PC-3 (cell line): ENCODE data around the gene TMEFF1.

Source experiments
- EZH2phosphoT487 ChIP-seq: fragments of 300-600 bp; sonication (generic); IDR thresholded peaks from 2 replicates; pipeline ENCODE4 v1.6.1; 2018; ENCODE audit warnings: mild to moderate bottlenecking, antibody characterized with exemption, low read length, borderline replicate concordance
- TF ChIP-seq, protein P1 (sequence below): fragments of 300-600 bp; sonication (generic); conservative IDR thresholded peaks from 2 replicates; pipeline ENCODE4 v1.5.1; 2017; ENCODE audit warnings: antibody characterized with exemption, low read depth, mild to moderate bottlenecking, low read length

DNA sequence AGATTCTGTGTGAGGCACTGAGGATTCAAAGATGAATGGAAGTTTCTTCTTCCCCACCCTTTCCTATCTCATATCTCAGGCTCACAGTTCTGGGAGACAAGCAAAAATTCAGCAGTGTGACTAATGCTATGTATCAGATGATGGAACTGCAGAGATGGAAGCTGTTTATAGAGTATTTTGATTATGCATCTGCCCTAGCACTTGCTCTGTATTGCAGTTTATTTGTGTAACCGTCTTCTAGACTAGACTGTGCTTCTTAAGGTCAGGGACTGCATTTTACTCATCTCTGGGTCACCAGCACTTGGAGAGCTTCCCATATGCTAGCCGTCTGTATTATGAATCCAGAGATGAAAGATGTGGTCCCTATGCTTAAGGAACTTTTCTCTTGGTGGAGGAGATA is 117.5 kb downstream of the TMEFF1 start:
- TF ChIP-seq, protein P1, sequence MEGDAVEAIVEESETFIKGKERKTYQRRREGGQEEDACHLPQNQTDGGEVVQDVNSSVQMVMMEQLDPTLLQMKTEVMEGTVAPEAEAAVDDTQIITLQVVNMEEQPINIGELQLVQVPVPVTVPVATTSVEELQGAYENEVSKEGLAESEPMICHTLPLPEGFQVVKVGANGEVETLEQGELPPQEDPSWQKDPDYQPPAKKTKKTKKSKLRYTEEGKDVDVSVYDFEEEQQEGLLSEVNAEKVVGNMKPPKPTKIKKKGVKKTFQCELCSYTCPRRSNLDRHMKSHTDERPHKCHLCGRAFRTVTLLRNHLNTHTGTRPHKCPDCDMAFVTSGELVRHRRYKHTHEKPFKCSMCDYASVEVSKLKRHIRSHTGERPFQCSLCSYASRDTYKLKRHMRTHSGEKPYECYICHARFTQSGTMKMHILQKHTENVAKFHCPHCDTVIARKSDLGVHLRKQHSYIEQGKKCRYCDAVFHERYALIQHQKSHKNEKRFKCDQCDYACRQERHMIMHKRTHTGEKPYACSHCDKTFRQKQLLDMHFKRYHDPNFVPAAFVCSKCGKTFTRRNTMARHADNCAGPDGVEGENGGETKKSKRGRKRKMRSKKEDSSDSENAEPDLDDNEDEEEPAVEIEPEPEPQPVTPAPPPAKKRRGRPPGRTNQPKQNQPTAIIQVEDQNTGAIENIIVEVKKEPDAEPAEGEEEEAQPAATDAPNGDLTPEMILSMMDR = no peak
- TF ChIP-seq EZH2phosphoT487 = no peak
